GM21717 (cell line): ENCODE results near the gene PTPRH.

Source experiments
- ATAC-seq: cut with Tn5 transposase; IDR thresholded peaks from one replicate; pipeline ENCODE4 v1.9.1; 2021; ENCODE audit warnings: mild to moderate bottlenecking, moderate library complexity; ENCODE audit not compliant: unreplicated experiment

PTPRH gene

GRCh38 chr19:55137915-55138314 lies 71.4 kb downstream of the PTPRH start:
- ATAC-seq = no peak

DNA sequence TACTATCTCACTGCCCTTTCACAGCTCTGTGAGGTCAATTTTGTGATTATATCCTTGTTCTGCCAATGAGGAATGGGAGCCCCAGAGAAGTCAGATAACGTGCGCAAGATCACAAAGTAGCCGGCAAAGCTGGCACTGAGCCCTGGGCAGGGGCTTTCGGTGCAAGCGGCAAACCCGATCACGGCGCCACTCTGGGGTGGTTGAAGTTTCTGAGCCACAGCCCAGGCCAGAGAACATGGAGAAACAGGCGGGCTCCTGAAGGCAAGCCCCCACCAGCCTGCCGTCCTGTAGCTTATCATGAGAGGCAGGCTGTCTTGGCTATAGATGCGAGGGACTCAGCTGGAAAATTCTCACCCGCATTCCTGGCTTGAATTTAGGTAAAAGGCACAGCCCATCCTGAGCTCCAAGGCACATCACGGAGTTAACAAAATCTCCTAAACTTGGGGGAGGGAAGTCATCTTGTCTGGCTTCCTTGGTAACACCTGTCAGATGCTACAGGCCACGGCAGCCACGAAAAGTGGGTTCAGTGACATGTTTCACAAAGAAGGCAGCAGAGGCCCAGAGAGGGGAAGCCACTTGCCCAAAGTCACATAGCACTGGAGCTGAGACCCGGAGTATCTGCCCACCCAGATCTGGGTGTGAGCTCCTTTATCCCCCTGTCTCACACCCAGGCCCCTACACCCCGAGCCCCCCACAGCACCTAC lies 72.8 kb downstream of the PTPRH start:
- ATAC-seq = no peak

DNA sequence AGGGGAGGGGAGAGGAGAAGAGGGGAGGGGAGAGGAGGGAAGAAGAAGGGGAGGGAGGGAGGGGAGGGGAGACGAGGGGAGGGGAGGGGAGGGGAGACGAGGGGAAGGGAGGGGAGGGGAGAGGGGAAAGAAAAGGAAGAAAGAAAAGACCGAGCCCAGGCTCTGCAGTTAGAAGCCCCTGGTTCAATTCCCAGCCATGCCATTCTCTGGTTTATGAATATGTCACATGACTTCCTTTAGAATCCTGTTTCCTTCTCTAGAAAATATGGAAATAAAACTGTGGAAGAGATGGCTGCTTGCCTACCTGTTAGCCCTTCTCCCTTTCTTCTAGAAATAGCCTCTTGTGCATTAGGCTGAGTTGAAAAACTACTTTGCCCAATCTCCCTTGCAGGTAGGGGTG lies 74.6 kb downstream of the PTPRH start:
- no peak for ATAC-seq

- no peak for ATAC-seq
Measured at GRCh38 chr19:55133639-55134444, 75.5 kb downstream of the PTPRH start.

DNA sequence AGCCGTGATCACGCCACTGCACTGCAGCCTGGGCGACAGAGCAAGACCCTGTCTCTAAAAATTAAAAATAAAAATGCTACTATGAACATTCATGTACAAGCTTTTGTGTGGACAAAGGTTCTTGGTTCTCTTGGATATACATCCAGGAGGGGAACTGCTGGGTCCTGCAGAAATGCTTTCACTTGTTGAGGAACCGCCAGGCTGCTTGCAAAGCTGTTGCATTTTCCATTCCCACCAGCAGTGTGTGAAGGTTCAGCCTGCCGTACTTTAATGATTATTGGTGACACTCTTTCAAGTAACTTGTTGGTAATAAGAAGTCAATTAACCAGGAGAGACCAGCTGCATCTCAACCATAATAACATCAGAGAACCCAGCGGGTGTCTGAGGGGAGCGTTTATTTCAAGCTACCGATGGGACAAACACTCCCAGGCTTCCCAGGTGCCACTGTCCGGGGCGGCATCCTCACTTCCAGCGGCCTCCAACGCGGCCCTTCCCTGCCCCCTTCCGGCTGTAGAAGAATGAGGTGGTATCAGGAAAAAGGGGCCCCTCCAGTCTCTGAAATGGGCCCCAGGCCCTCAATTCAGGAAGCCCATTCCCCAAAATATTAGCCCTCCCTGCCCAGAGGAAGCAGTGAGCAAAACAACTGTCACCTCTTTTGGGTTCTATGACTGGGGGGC lies 76.7 kb downstream of the PTPRH start:
- no peak for ATAC-seq

DNA sequence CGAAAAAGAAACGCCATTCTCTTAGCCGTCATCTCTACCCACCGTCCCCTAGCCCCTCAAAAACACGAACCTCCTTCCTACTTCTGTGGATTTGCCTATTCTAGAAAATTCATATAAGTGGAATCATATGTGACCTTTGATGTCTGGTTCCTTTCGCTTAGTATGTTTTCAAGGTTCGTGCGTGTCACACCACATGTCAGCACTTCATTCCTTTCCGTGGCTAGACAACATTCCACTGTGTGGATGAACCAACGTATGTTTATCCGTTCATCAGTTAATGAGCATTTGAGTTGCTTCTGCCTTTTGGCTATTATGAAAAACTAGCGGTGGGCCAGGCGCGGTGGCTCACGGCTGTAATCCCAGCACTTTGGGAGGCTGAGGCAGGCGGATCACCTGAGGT lies 77.9 kb downstream of the PTPRH start:
- ATAC-seq = no peak
